Measurements from ENCODE around the gene NHLH1.

Gene NHLH1

DNA sequence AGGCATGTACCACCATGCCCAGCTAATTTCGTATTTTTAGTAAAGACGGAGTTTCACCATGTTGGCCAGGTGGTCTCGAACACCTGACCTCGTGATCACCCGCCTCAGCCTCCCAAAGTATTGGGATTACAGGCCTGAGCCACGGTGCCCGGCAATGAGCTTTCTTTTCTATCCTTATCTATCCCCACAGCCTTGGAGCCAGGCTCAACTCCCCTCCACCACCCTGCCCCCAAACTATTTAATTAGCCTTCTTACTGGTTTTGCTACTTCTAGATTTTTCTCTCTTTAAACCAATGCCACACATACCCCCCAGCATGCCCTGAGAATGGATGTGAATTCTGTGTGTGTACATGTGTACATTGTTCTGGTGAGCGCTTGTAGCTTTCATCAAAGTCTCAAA lies 27.8 kb downstream of the NHLH1 start:
- H3K4me3 ChIP-seq (ENCODE audit: low read depth, low read length) = no peak overlapping the region
- DNase-seq (ENCODE audit: low read depth) = no peak
- TF ChIP-seq POLR2A (IDR thresholded peaks at IDR 0.05; ENCODE audit: extremely low read depth, insufficient read length) = no peak
- TF ChIP-seq, protein P1, sequence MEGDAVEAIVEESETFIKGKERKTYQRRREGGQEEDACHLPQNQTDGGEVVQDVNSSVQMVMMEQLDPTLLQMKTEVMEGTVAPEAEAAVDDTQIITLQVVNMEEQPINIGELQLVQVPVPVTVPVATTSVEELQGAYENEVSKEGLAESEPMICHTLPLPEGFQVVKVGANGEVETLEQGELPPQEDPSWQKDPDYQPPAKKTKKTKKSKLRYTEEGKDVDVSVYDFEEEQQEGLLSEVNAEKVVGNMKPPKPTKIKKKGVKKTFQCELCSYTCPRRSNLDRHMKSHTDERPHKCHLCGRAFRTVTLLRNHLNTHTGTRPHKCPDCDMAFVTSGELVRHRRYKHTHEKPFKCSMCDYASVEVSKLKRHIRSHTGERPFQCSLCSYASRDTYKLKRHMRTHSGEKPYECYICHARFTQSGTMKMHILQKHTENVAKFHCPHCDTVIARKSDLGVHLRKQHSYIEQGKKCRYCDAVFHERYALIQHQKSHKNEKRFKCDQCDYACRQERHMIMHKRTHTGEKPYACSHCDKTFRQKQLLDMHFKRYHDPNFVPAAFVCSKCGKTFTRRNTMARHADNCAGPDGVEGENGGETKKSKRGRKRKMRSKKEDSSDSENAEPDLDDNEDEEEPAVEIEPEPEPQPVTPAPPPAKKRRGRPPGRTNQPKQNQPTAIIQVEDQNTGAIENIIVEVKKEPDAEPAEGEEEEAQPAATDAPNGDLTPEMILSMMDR (IDR thresholded peaks at IDR 0.05; ENCODE audit: low read depth, low read length) = no peak
- TF ChIP-seq, protein P2, sequence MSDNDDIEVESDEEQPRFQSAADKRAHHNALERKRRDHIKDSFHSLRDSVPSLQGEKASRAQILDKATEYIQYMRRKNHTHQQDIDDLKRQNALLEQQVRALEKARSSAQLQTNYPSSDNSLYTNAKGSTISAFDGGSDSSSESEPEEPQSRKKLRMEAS (IDR thresholded peaks at IDR 0.05; ENCODE audit: low read depth, low read length) = no peak
- TF ChIP-seq MYC (IDR thresholded peaks at IDR 0.05; ENCODE audit: low read depth, low read length) = no peak

DNA sequence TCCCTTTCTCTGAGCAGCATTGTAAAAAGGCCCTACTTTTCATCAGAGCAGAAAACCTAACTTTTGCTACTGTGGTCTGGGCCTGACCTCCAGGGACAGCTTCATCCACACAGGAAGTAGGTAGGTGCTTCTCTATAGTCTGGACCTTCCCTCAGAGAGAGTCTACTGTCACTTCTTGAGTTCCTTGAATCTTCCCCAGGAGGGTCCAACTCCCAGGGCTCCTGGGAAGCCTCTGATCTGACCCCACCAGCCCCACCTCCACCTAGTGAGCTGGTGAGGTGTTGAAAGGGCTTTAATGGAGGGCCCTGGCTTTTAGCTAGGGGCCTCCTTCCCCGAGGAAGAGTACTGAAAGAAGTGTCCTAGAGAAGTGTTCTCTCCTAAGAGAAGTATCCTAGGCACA lies 30.8 kb downstream of the NHLH1 start:
- DNase-seq (ENCODE audit: low read depth) = no peak
- TF ChIP-seq, protein P1 (IDR thresholded peaks at IDR 0.05; ENCODE audit: low read depth, low read length) = no peak
- TF ChIP-seq, protein P2 (IDR thresholded peaks at IDR 0.05; ENCODE audit: low read depth, low read length) = no peak
- TF ChIP-seq MYC (IDR thresholded peaks at IDR 0.05; ENCODE audit: low read depth, low read length) = no peak
- no peak for TF ChIP-seq POLR2A (IDR thresholded peaks at IDR 0.05; ENCODE audit: extremely low read depth, insufficient read length)
- no peak overlapping the region for H3K4me3 ChIP-seq (ENCODE audit: low read depth, low read length)

DNA sequence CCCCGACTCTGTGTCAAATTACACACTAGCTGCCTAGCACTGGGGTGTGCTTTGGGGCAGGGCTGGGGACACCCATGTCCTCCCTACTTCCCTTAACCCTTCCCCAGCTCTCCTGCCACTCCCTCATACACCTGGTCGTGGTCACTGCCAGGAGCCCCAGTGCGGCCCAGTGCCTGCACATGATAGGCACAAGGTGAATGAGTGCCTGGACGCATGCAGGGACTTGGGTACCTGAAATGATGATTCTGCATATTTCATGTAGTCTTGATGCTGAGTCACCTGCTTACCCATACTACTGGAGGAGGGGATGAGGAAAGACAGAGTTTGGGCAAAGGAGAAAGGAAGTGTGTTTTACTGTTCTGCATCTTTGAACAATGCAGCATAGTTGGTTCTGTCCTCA lies 32.0 kb downstream of the NHLH1 start:
- TF ChIP-seq, protein P2 (IDR thresholded peaks at IDR 0.05; ENCODE audit: low read depth, low read length) = no peak
- TF ChIP-seq, protein P1 (IDR thresholded peaks at IDR 0.05; ENCODE audit: low read depth, low read length) = no peak
- TF ChIP-seq MYC (IDR thresholded peaks at IDR 0.05; ENCODE audit: low read depth, low read length) (no peak), POLR2A (IDR thresholded peaks at IDR 0.05; ENCODE audit: extremely low read depth, insufficient read length) (no peak)
- H3K4me3 ChIP-seq (ENCODE audit: low read depth, low read length) = no peak overlapping the region
- no peak for DNase-seq (ENCODE audit: low read depth)

DNA sequence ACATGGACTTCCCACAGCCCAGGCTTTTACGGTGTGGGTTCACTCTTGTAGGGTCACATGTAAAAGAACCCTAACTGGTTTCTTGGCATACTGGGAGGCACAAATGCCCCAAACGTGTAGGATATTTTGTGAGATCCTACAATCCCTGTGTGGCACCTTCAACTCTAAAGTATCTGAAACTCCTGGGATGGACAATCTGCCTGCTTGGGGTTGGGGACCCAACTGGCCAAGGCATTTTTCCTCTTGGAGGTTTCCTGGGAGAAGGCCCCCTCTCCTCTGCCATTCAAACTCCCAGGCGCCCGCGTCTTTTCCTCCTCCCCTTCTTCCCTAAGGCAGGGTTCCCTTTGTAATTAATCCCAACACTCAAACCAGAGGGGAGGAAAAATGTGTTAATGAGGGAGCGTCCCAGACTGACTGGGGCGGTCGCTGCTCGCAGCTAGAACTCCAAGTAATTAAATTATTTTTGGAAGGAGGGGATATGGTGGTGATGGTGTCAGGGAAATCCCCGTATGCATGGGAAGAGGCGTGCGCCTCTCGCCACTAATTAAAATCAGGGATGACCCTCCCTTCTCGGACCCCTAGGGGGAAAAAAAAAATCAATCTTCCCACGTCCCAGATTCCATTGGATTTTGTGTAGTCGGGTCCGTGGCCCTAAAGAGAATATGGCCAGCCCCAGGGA lies 32.8 kb downstream of the NHLH1 start:
- DNase-seq (ENCODE audit: low read depth) = no peak
- H3K4me3 ChIP-seq (ENCODE audit: low read depth, low read length) = no peak overlapping the region
- TF ChIP-seq POLR2A (IDR thresholded peaks at IDR 0.05; ENCODE audit: extremely low read depth, insufficient read length) (no peak), MYC (IDR thresholded peaks at IDR 0.05; ENCODE audit: low read depth, low read length) (no peak)
- TF ChIP-seq, protein P1 (IDR thresholded peaks at IDR 0.05; ENCODE audit: low read depth, low read length) = no peak

DNA sequence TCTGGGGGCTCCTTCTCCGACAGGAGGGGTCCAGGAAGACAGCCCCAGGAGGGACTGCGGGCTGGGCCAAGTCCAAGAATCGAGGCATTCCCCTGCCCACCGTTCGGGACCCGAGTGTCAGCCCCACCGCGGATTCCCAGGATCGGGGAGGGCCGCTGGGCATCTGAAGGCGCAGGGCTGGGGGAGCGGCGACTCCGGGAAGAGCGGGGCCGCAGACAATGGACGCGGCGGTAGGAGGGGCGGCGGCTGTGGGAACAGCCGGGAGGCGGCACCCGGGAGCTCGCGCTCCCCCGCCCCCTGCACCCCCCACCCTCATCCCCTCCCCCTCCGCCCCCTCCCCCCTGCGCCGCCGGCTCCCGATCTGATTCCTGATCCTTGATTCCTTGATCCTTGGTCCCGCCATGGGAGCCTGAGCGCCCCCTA lies 33.4 kb downstream of the NHLH1 start, which contains the start of gene VANGL2:
VANGL2 (plus strand) TSS at position 342 of the 423 bp plus-strand sequence. CDS start 15,274 bp downstream, outside the sequence.
- no peak within 1 kb of the TSS for H3K4me3 ChIP-seq (ENCODE audit: low read depth, low read length)
- peak; percentile 48 for DNase-seq (ENCODE audit: low read depth)

More for the DNA sequence above, 33.4 kb downstream of the NHLH1 start, which contains the start of gene VANGL2:
- TF ChIP-seq POLR2A (IDR thresholded peaks at IDR 0.05; ENCODE audit: extremely low read depth, insufficient read length) = no peak
- TF ChIP-seq, protein P1 (IDR thresholded peaks at IDR 0.05; ENCODE audit: low read depth, low read length) = no peak
- TF ChIP-seq, protein P2 (IDR thresholded peaks at IDR 0.05; ENCODE audit: low read depth, low read length) = no peak
